Mesothelial cell of epicardium (in vitro differentiated cells): Measurements from ENCODE around the gene HNRNPH1. TPM values are rescaled to one million over a fixed set of nuclear protein-coding genes. Genes with fewer than 3 reads are reported as not detected.

Experiments
- DNase-seq, 2 experiments: peaks; one replicate each; pipeline ENCODE4 v3.0.0; 2021; ENCODE audit warnings: low spot score in 2 of 2; ENCODE audit not compliant: unreplicated experiment in 2 of 2
- H3K27ac Mint-ChIP-seq: 2 replicates; pipeline ENCODE4 v1.8.0; 2021; ENCODE audit warnings: mixed read lengths
- H3K27me3 Mint-ChIP-seq: 2 replicates; pipeline ENCODE4 v1.8.0; 2021; ENCODE audit warnings: low read depth, mixed read lengths
- H3K36me3 Mint-ChIP-seq: 2 replicates; pipeline ENCODE4 v1.8.0; 2021; ENCODE audit warnings: mixed read lengths
- H3K4me1 Mint-ChIP-seq: 2 replicates; pipeline ENCODE4 v1.8.0; 2021; ENCODE audit warnings: mixed read lengths
- H3K4me3 Mint-ChIP-seq: 2 replicates; pipeline ENCODE4 v1.8.0; 2021; ENCODE audit warnings: mild to moderate bottlenecking, moderate library complexity, mixed read lengths
- H3K9me3 Mint-ChIP-seq: 2 replicates; pipeline ENCODE4 v1.8.0; 2021; ENCODE audit warnings: mixed read lengths
- CTCF ChIP-seq: fragments of 200-600 bp; sonication (generic); IDR thresholded peaks from one replicate; pipeline ENCODE4 v1.5.0; 2021; ENCODE audit warnings: antibody characterized with exemption; ENCODE audit not compliant: unreplicated experiment
- total RNA-seq: library from RNA; stranded (reverse); gene quantifications from 3 replicates; pipeline ENCODE4 v1.2.1, GENCODE V29; 2021

The HNRNPH1 gene
- total RNA-seq, 1 donor from 2014 or later: 1,105 TPM

GRCh38 chr5:179619776-179620175, 3.7 kb downstream of the HNRNPH1 start:
- no peaks in the 10 kb centered on the region for H3K27me3 Mint-ChIP-seq
- TF ChIP-seq CTCF: no peak
- H3K9me3 Mint-ChIP-seq: no peaks in the 10 kb centered on the region
- no peak for DNase-seq
- peak overlapping the region; percentile 98 for H3K4me3 Mint-ChIP-seq
- peak overlapping the region; percentile 19 for H3K27ac Mint-ChIP-seq
- H3K36me3 Mint-ChIP-seq: peaks cover 58% of the 10 kb centered on the region
- peaks cover 55% of the 10 kb centered on the region for H3K4me1 Mint-ChIP-seq

- H3K4me1 Mint-ChIP-seq: peaks cover 50% of the 10 kb centered on the region
- H3K4me3 Mint-ChIP-seq: peak overlapping the region; percentile 68
- no peaks in the 10 kb centered on the region for H3K27me3 Mint-ChIP-seq
- peaks cover 64% of the 10 kb centered on the region for H3K36me3 Mint-ChIP-seq
- no peaks in the 10 kb centered on the region for H3K9me3 Mint-ChIP-seq
- no peak for DNase-seq
- TF ChIP-seq CTCF: no peak
- H3K27ac Mint-ChIP-seq: peak overlapping the region; percentile 91
Measured at GRCh38 chr5:179618923-179619554, 4.4 kb downstream of the HNRNPH1 start.

- no peaks in the 10 kb centered on the region for H3K27me3 Mint-ChIP-seq
- H3K36me3 Mint-ChIP-seq: peaks cover 72% of the 10 kb centered on the region
- peaks cover 57% of the 10 kb centered on the region for H3K4me1 Mint-ChIP-seq
- no peak overlapping the region for H3K4me3 Mint-ChIP-seq
- H3K27ac Mint-ChIP-seq: peak overlapping the region; percentile 37
- no peak for DNase-seq
- TF ChIP-seq CTCF: no peak
- H3K9me3 Mint-ChIP-seq: no peaks in the 10 kb centered on the region
Measured at GRCh38 chr5:179617930-179618329, 5.5 kb downstream of the HNRNPH1 start.

- peaks cover 54% of the 10 kb centered on the region for H3K4me1 Mint-ChIP-seq
Measured at GRCh38 chr5:179616002-179616594, 7.4 kb downstream of the HNRNPH1 start.

GRCh38 chr5:179615203-179615602, 8.3 kb downstream of the HNRNPH1 start:
- Mint-ChIP-seq H3K9me3 (no peaks in the 10 kb centered on the region), H3K4me1 (peaks cover 50% of the 10 kb centered on the region), H3K4me3 (no peak overlapping the region), H3K36me3 (peaks cover 67% of the 10 kb centered on the region), H3K27me3 (no peaks in the 10 kb centered on the region), H3K27ac (no peak overlapping the region)
- DNase-seq: no peak
- TF ChIP-seq CTCF: no peak

More at GRCh38 chr5:179616002-179616594, 7.4 kb downstream of the HNRNPH1 start:
- H3K36me3 Mint-ChIP-seq: peaks cover 70% of the 10 kb centered on the region
- no peak for TF ChIP-seq CTCF
- no peaks in the 10 kb centered on the region for H3K27me3 Mint-ChIP-seq
- H3K4me3 Mint-ChIP-seq: no peak overlapping the region
- DNase-seq: no peak
- H3K27ac Mint-ChIP-seq: peak overlapping the region; percentile 85
- H3K9me3 Mint-ChIP-seq: no peaks in the 10 kb centered on the region
